NCI-H2196 (cell line): ENCODE results near the gene FBXO28.

ENCODE experiments used
- DNase-seq: peaks from one replicate; lab custom pipeline; 2025; ENCODE audit not compliant: unreplicated experiment; lab: John Stamatoyannopoulos, UW

FBXO28 gene

GRCh38 chr1:224095339-224095738, 18.6 kb upstream of the FBXO28 start:
- DNase-seq, result no peak

- DNase-seq, result no peak
Observed at GRCh38 chr1:224095867-224096266, 18.0 kb upstream of the FBXO28 start.

- no peak for DNase-seq
Observed at GRCh38 chr1:224096773-224097172, 17.1 kb upstream of the FBXO28 start.

GRCh38 chr1:224098007-224098406, 15.9 kb upstream of the FBXO28 start:
- no peak for DNase-seq

GRCh38 chr1:224106568-224107281, 7.2 kb upstream of the FBXO28 start:
- peak; percentile 60 for DNase-seq

GRCh38 chr1:224107282-224107625, 6.7 kb upstream of the FBXO28 start:
- no peak for DNase-seq

- DNase-seq, result no peak
Observed at GRCh38 chr1:224108991-224109390, 4.9 kb upstream of the FBXO28 start.

GRCh38 chr1:224109981-224110380, 3.9 kb upstream of the FBXO28 start:
- no peak for DNase-seq

- DNase-seq, result no peak
Observed at GRCh38 chr1:224113005-224113404, 906 bp upstream of the FBXO28 start.

GRCh38 chr1:224113545-224113917, 380 bp upstream of the FBXO28 start:
- DNase-seq, result no peak

- no peak for DNase-seq
Observed at GRCh38 chr1:224114787-224115175, 870 bp downstream of the FBXO28 start.

- peak; percentile 55 for DNase-seq
Observed at GRCh38 chr1:224116131-224116530, 2.2 kb downstream of the FBXO28 start.

GRCh38 chr1:224118688-224119087, 4.8 kb downstream of the FBXO28 start:
- DNase-seq, result no peak

- DNase-seq, result no peak
Observed at GRCh38 chr1:224123136-224123535, 9.2 kb downstream of the FBXO28 start.

GRCh38 chr1:224124220-224124619, 10.3 kb downstream of the FBXO28 start:
- DNase-seq, result no peak

GRCh38 chr1:224127925-224128819, 14.3 kb downstream of the FBXO28 start:
- no peak for DNase-seq

- no peak for DNase-seq
Observed at GRCh38 chr1:224131253-224131652, 17.3 kb downstream of the FBXO28 start.

- no peak for DNase-seq
Observed at GRCh38 chr1:224132901-224133300, 19.0 kb downstream of the FBXO28 start.

- DNase-seq, result no peak
Observed at GRCh38 chr1:224133741-224134299, 19.9 kb downstream of the FBXO28 start.

- DNase-seq, result no peak
Observed at GRCh38 chr1:224137518-224137917, 23.6 kb downstream of the FBXO28 start.

GRCh38 chr1:224138198-224138597, 24.3 kb downstream of the FBXO28 start:
- no peak for DNase-seq

- DNase-seq, result no peak
Observed at GRCh38 chr1:224141693-224142092, 27.8 kb downstream of the FBXO28 start.
